NT2/D1 (cell line): ENCODE results near the gene AOX1.

Experiments used
- DNase-seq: peaks from one replicate; pipeline ENCODE4 v3.0.0-alpha.2; 2011; ENCODE audit warnings: low read depth, low spot score
- H3K27me3 ChIP-seq: 2 replicates; pipeline ENCODE4 v1.6.0; 2011; ENCODE audit warnings: mild to moderate bottlenecking; ENCODE audit not compliant: insufficient read length, insufficient read depth
- H3K36me3 ChIP-seq: 2 replicates; pipeline ENCODE4 v1.6.1; 2011; ENCODE audit warnings: mild to moderate bottlenecking, low read length, mixed read lengths; ENCODE audit not compliant: insufficient read depth, insufficient read length
- H3K4me1 ChIP-seq: 2 replicates; pipeline ENCODE4 v1.5.1; 2011; ENCODE audit not compliant: insufficient read depth, insufficient read length
- H3K4me3 ChIP-seq: 2 replicates; pipeline ENCODE4 v1.5.1; 2011; ENCODE audit warnings: low read depth; ENCODE audit not compliant: insufficient read length
- H3K9ac ChIP-seq: 2 replicates; pipeline ENCODE4 v1.6.0; 2011; ENCODE audit warnings: low read depth; ENCODE audit not compliant: insufficient read length
- H3K9me3 ChIP-seq: 2 replicates; pipeline ENCODE4 v1.5.1; 2011; ENCODE audit warnings: mild to moderate bottlenecking, low read length; ENCODE audit not compliant: insufficient read depth
- SUZ12 ChIP-seq: IDR thresholded peaks from 2 replicates; pipeline ENCODE4 v1.6.1; 2011; ENCODE audit not compliant: insufficient read length, insufficient read depth; ENCODE audit errors: extremely low read depth
- YY1 ChIP-seq: IDR thresholded peaks from 2 replicates; pipeline ENCODE4 v1.6.1; 2011; ENCODE audit not compliant: insufficient read length, insufficient read depth
- ZNF274 ChIP-seq: IDR thresholded peaks from 2 replicates; pipeline ENCODE4 v1.6.1; 2011; ENCODE audit warnings: mild to moderate bottlenecking, low read depth, low read length

AOX1 gene

DNA sequence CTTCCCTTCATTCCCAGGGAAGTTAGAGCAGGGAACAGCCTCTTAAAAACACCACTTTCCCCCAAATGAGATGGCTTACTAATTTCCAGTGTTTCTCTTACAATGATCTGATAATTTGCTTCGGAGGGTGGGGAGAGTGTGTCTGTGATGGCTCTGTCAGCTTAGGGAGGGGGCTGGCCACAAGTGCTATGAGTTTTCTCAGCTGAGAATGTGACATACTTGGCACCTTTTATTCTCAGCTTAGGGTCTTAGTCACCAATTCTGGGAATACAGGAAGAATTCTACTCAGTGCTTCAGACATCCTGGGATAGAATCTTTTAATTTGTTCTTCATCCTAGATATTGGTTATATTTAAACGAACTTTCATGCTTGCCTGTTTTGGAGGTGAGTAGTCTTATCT lies 64.4 kb downstream of the AOX1 start:
- no peaks in the 10 kb centered on the region for H3K9me3 ChIP-seq
- TF ChIP-seq SUZ12 (no peak), YY1 (no peak), ZNF274 (no peak)
- H3K36me3 ChIP-seq, result no peaks in the 10 kb centered on the region
- no peaks in the 10 kb centered on the region for H3K27me3 ChIP-seq
- H3K9ac ChIP-seq, result no peak overlapping the region
- DNase-seq, result no peak
- H3K4me1 ChIP-seq, result no peaks in the 10 kb centered on the region
- no peak overlapping the region for H3K4me3 ChIP-seq

- no peak overlapping the region for H3K9ac ChIP-seq
- TF ChIP-seq ZNF274, result no peak
- no peak for TF ChIP-seq SUZ12
- TF ChIP-seq YY1, result no peak
Observed at GRCh38 chr2:200652158-200652557, 66.3 kb downstream of the AOX1 start.

GRCh38 chr2:200653021-200653420 lies 67.2 kb downstream of the AOX1 start:
- Histone ChIP-seq H3K4me3 (no peak overlapping the region), H3K9me3 (no peaks in the 10 kb centered on the region), H3K9ac (no peak overlapping the region), H3K36me3 (no peaks in the 10 kb centered on the region), H3K27me3 (no peaks in the 10 kb centered on the region), H3K4me1 (no peaks in the 10 kb centered on the region)
- no peak for DNase-seq
- no peak for TF ChIP-seq YY1
- no peak for TF ChIP-seq ZNF274
- no peak for TF ChIP-seq SUZ12

More at GRCh38 chr2:200652158-200652557, 66.3 kb downstream of the AOX1 start:
- no peaks in the 10 kb centered on the region for H3K36me3 ChIP-seq
- H3K4me1 ChIP-seq, result no peaks in the 10 kb centered on the region
- no peak overlapping the region for H3K4me3 ChIP-seq
- H3K27me3 ChIP-seq, result no peaks in the 10 kb centered on the region
- no peaks in the 10 kb centered on the region for H3K9me3 ChIP-seq
- DNase-seq, result no peak

DNA sequence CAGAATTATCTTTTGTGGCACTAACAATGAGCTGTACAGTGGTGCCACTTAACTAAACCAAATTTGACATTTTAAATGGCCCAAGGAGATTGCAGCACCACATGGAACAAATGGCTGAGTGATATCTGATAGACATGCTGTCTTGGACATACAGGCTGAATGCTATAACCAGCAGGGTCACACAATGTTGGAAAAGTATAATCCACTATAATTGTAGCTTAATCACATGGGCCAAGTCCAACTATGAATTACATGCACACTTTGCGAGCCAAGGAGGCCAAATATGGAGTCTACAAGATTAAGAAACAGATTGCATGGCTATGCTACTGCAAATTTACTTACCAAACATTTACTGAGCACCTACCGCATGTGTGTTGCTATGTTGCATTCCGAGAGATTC lies 69.0 kb downstream of the AOX1 start:
- Histone ChIP-seq H3K4me3 (no peak overlapping the region), H3K9ac (no peak overlapping the region), H3K9me3 (no peaks in the 10 kb centered on the region), H3K36me3 (no peaks in the 10 kb centered on the region), H3K27me3 (no peaks in the 10 kb centered on the region), H3K4me1 (no peaks in the 10 kb centered on the region)
- no peak for TF ChIP-seq SUZ12
- TF ChIP-seq ZNF274, result no peak
- no peak for TF ChIP-seq YY1
- DNase-seq, result no peak

DNA sequence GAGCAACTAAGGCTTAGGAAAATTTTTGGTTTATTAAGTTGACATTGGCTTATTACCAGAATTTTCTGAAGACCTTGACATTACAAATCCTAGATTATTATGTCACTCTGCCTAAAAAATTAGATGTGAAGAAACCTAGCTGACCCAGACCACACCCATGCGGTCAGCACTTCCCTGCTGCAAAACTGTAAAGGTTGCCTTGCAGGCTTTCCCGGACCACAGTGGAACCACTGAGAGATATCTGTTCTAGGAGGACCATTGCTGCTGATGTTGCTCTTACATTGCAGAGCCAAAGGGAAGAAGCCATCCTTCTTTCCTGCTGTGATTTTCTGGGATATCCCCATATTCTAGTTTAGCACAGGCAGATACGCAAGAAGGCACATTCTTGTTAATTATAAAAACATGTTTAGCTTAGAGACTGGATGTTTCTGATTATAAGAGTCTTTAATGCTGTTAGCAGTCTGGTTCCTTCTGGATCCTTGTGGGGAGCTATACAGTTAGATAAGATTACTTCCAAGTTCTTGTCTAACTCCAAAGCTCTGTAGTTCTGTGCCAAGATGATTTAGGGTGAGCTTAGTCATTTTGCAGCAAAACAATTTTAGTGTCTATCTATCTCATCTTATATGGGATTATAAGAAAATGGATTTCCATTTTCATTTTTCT lies 70.2 kb downstream of the AOX1 start:
- Histone ChIP-seq H3K27me3 (no peaks in the 10 kb centered on the region), H3K9ac (no peak overlapping the region), H3K4me1 (no peaks in the 10 kb centered on the region), H3K4me3 (no peak overlapping the region), H3K36me3 (no peaks in the 10 kb centered on the region), H3K9me3 (no peaks in the 10 kb centered on the region)
- TF ChIP-seq ZNF274 (no peak), SUZ12 (no peak), YY1 (no peak)
- no peak for DNase-seq

DNA sequence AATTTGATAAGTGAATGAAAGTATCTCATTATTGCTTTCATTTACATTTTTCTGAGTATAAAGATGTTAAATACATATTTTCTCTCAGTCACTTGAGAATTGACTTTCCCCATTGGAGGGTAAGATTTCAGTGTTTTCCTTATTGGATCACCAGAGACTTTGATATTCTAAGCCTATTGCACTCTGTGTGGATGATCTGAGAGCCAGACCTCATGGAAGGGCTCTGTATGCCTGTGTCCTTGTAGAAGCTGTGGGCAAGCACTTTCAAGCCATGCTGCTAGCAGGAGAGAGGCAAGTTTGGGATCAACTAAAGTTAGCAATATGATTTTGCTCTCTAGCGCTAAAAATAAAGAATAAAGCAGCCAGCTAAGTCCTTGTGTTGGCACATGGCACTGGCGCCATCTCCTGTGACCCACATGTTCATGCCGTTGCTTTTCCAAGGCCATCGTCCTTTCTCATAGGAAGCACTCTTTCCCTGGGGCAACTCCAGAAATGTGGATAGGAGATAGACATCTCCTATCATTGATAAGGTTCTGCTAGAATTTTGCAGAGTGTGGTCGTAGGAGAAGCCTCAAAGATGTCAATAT lies 72.6 kb downstream of the AOX1 start:
- no peaks in the 10 kb centered on the region for H3K36me3 ChIP-seq
- no peaks in the 10 kb centered on the region for H3K4me1 ChIP-seq
- no peak for TF ChIP-seq YY1
- no peak for TF ChIP-seq SUZ12
- no peak for TF ChIP-seq ZNF274
- no peak for DNase-seq
- no peaks in the 10 kb centered on the region for H3K27me3 ChIP-seq
- no peak overlapping the region for H3K9ac ChIP-seq
- H3K4me3 ChIP-seq, result no peak overlapping the region
- H3K9me3 ChIP-seq, result no peaks in the 10 kb centered on the region

GRCh38 chr2:200659410-200659809 lies 73.6 kb downstream of the AOX1 start:
- Histone ChIP-seq H3K9ac (no peak overlapping the region), H3K36me3 (no peaks in the 10 kb centered on the region), H3K9me3 (no peaks in the 10 kb centered on the region), H3K27me3 (no peaks in the 10 kb centered on the region), H3K4me1 (no peaks in the 10 kb centered on the region), H3K4me3 (no peak overlapping the region)
- no peak for DNase-seq
- TF ChIP-seq SUZ12 (no peak), ZNF274 (no peak), YY1 (no peak)
